Osteocyte (in vitro differentiated cells): Measurements from ENCODE around the gene LNX2. TPM values are rescaled to one million over a fixed set of nuclear protein-coding genes. Genes with fewer than 3 reads are reported as not detected.

Experiments used
- DNase-seq: peaks from one replicate; pipeline ENCODE4 v3.0.0; 2021; ENCODE audit warnings: mixed read lengths; ENCODE audit not compliant: unreplicated experiment; ENCODE audit errors: extremely low spot score
- H3K27ac Mint-ChIP-seq: one replicate; pipeline ENCODE4 v1.8.0; 2021; ENCODE audit warnings: mild to moderate bottlenecking, mixed read lengths; ENCODE audit not compliant: unreplicated experiment
- H3K27me3 Mint-ChIP-seq: one replicate; pipeline ENCODE4 v1.8.0; 2021; ENCODE audit warnings: mixed read lengths; ENCODE audit not compliant: unreplicated experiment
- H3K36me3 Mint-ChIP-seq: one replicate; pipeline ENCODE4 v1.8.0; 2021; ENCODE audit warnings: mixed read lengths; ENCODE audit not compliant: unreplicated experiment
- H3K4me1 Mint-ChIP-seq: one replicate; pipeline ENCODE4 v1.8.0; 2021; ENCODE audit warnings: mixed read lengths; ENCODE audit not compliant: unreplicated experiment
- H3K4me3 Mint-ChIP-seq: one replicate; pipeline ENCODE4 v1.8.0; 2021; ENCODE audit warnings: mild to moderate bottlenecking, moderate library complexity, mixed read lengths; ENCODE audit not compliant: unreplicated experiment
- H3K9me3 Mint-ChIP-seq: one replicate; pipeline ENCODE4 v1.8.0; 2021; ENCODE audit warnings: mixed read lengths; ENCODE audit not compliant: unreplicated experiment
- total RNA-seq: library from RNA; stranded (reverse); gene quantifications from 2 replicates; pipeline ENCODE4 v1.2.1, GENCODE V29; 2021
- TF ChIP-seq, protein P1 (sequence below): fragments of 200-600 bp; sonication (generic); IDR thresholded peaks from 2 replicates; pipeline ENCODE4 v1.5.0; 2021; ENCODE audit warnings: antibody characterized with exemption, mild to moderate bottlenecking, moderate library complexity

Gene LNX2
- total RNA-seq, 1 donor from 2014 or later = 7.2 TPM

DNA sequence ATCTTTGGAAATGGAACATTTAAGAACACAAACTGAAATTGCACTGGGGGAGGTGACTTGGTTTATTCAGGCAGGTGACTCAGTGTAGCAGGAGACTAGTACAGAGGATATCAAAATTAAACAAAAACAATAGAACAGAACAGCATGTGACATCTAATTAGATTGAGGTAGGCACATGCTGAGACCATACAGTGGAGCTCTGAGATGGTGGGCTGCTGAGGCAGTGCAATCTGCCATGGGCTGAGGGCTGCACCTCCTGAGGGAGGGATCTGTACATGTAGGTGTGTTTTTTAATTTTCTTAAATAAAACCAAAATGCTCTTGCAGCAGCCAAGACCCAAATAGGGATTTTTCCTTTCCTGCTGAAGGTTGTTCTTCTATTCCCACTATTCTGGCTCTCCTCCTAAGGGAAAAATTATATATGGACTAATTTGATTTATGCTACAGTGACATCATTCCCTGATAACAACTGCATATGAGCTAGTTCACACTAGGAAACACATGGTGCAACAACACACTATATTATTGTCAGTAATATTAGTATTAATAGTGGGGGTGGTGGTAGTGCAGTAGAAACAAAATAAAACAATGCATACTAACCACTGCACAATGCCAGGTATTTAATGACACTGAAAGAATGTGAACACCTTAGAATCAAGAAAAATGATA lies 48.0 kb downstream of the LNX2 start:
- H3K36me3 Mint-ChIP-seq = peaks cover 11% of the 10 kb centered on the region
- H3K27ac Mint-ChIP-seq = no peak overlapping the region
- H3K27me3 Mint-ChIP-seq = no peaks in the 10 kb centered on the region
- H3K4me3 Mint-ChIP-seq = no peak overlapping the region
- H3K4me1 Mint-ChIP-seq = peaks cover 15% of the 10 kb centered on the region
- no peak for DNase-seq
- TF ChIP-seq, protein P1, sequence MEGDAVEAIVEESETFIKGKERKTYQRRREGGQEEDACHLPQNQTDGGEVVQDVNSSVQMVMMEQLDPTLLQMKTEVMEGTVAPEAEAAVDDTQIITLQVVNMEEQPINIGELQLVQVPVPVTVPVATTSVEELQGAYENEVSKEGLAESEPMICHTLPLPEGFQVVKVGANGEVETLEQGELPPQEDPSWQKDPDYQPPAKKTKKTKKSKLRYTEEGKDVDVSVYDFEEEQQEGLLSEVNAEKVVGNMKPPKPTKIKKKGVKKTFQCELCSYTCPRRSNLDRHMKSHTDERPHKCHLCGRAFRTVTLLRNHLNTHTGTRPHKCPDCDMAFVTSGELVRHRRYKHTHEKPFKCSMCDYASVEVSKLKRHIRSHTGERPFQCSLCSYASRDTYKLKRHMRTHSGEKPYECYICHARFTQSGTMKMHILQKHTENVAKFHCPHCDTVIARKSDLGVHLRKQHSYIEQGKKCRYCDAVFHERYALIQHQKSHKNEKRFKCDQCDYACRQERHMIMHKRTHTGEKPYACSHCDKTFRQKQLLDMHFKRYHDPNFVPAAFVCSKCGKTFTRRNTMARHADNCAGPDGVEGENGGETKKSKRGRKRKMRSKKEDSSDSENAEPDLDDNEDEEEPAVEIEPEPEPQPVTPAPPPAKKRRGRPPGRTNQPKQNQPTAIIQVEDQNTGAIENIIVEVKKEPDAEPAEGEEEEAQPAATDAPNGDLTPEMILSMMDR = no peak
- peaks cover 9% of the 10 kb centered on the region for H3K9me3 Mint-ChIP-seq

DNA sequence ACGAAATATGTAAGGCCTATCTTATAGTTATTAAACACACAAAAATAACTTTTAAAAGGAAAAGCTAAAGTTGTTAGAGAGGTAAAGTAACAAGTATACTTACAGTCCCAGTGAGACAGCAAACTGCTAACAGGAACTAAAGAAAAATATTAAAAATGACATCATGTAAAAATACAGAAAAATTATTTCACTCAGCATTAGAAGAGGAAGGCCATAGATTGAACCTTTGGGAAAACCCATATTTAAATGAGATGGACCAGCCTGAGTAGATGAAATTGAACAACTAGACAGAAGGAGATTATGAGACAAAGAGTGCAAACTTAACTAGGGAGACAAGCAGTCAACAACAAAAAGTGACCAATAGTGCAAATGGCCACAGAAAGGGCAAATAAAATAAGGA lies 49.4 kb downstream of the LNX2 start:
- H3K4me3 Mint-ChIP-seq = no peak overlapping the region

DNA sequence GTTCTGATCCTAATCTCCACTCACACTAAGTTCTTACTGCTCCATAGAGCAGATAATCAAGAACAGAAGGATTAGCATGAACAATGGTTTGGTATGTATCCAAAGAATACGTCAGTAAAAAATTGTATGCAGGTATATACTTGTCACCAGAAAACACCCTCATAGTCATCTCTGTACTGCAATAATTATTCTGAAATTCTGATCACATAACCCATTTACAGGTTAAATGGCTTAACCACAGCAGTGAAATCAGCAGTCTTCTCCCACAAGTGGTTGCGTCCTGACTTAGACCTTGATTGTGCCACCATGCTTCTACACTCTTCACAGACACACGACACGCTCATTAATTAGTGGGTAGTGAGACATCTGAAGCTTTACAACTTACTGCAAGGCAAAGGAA lies 50.9 kb downstream of the LNX2 start:
- Mint-ChIP-seq H3K9me3 (peaks cover 3% of the 10 kb centered on the region), H3K4me3 (no peak overlapping the region), H3K27me3 (no peaks in the 10 kb centered on the region), H3K4me1 (peaks cover 15% of the 10 kb centered on the region), H3K27ac (no peak overlapping the region), H3K36me3 (peaks cover 4% of the 10 kb centered on the region)
- TF ChIP-seq, protein P1 = no peak
- DNase-seq = no peak

More for the DNA sequence above, 49.4 kb downstream of the LNX2 start:
- no peak for DNase-seq
- TF ChIP-seq, protein P1 = no peak
- H3K9me3 Mint-ChIP-seq = peaks cover 9% of the 10 kb centered on the region
- no peak overlapping the region for H3K27ac Mint-ChIP-seq
- peaks cover 11% of the 10 kb centered on the region for H3K36me3 Mint-ChIP-seq
- H3K4me1 Mint-ChIP-seq = peaks cover 15% of the 10 kb centered on the region
- H3K27me3 Mint-ChIP-seq = no peaks in the 10 kb centered on the region

DNA sequence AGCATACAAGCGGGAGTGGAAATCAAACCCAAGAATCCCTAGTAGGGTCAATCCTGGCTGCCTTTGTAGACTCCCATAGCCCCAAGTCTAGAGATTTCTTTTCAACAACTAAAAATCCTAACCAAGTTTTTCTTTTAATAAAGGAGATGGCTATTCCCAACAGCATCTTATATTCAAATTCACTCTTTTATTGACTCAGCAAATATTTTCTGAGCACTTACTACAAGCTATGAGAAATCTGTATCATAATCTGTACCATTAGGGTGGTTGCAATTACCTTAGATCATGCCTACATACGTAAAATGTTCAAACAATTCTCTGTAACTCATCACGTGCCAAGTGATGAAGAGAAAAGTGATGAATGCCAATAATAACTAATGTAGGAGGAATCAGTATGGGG lies 54.5 kb downstream of the LNX2 start:
- no peaks in the 10 kb centered on the region for H3K27me3 Mint-ChIP-seq
- H3K36me3 Mint-ChIP-seq = peaks cover 7% of the 10 kb centered on the region
- H3K4me1 Mint-ChIP-seq = no peaks in the 10 kb centered on the region
- TF ChIP-seq, protein P1 = no peak
- no peaks in the 10 kb centered on the region for H3K9me3 Mint-ChIP-seq
- H3K4me3 Mint-ChIP-seq = no peak overlapping the region
- H3K27ac Mint-ChIP-seq = no peak overlapping the region
- no peak for DNase-seq

DNA sequence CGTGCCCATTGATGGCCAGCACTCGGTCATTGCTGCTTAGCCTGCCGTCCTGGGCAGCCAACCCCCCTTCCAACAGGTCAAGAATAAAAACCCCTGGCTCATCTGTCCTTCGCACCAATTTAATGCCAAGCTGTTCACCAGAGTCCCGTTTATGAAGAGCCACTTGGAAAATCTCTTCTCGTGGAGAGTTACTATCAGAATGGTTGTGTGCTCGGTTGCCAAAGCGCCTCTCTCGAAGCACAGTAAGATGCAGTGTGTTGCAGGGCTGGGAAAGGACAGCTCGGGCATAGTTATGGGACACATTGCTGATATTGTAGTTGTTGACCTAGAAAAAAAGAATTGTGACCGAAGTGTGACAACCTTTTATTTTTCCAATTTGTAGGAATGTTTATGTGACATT lies 57.9 kb downstream of the LNX2 start:
- no peak for DNase-seq
- Mint-ChIP-seq H3K4me3 (no peak overlapping the region), H3K27ac (no peak overlapping the region), H3K27me3 (no peaks in the 10 kb centered on the region), H3K9me3 (no peaks in the 10 kb centered on the region), H3K36me3 (peaks cover 15% of the 10 kb centered on the region), H3K4me1 (no peaks in the 10 kb centered on the region)
- TF ChIP-seq, protein P1 = no peak
